WTC11 (cell line): Measurements from ENCODE around the gene PLEKHA5. TPM values are rescaled to one million over a fixed set of nuclear protein-coding genes. Genes with fewer than 3 reads are reported as not detected.

Experiments
- ATAC-seq: fragments of 200-7000 bp; cut with Tn5 transposase; 2 replicates; pipeline ENCODE4 v1.10.0; 2021; ENCODE audit warnings: mild to moderate bottlenecking, moderate library complexity
- CTCF ChIA-PET: fragments of 300-600 bp; sonication (Branson Sonifier 250); formaldehyde crosslinking; loops from one replicate; lab custom pipeline; 2021; ENCODE audit warnings: antibody characterized with exemption; lab: Charles Lee
- POLR2A ChIA-PET: fragments of 350-600 bp; sonication (Branson Sonifier 250); formaldehyde crosslinking; loops from one replicate; lab custom pipeline; 2021; ENCODE audit warnings: antibody characterized with exemption; lab: Charles Lee
- DNase-seq: peaks from one replicate; pipeline ENCODE4 v3.0.0; 2021; ENCODE audit warnings: low spot score
- H3K27ac Mint-ChIP-seq: 2 replicates; pipeline ENCODE4 v1.8.0; 2021; ENCODE audit warnings: mixed read lengths
- H3K27me3 Mint-ChIP-seq: 2 replicates; pipeline ENCODE4 v1.8.0; 2021; ENCODE audit warnings: low read depth, mild to moderate bottlenecking, moderate library complexity, mixed read lengths
- H3K36me3 Mint-ChIP-seq: 2 replicates; pipeline ENCODE4 v1.8.0; 2021; ENCODE audit warnings: mixed read lengths
- H3K4me1 Mint-ChIP-seq: 2 replicates; pipeline ENCODE4 v1.8.0; 2022; ENCODE audit warnings: mixed read lengths
- H3K4me3 Mint-ChIP-seq: 2 replicates; pipeline ENCODE4 v1.8.0; 2021; ENCODE audit warnings: mild to moderate bottlenecking, moderate library complexity, mixed read lengths
- H3K9me3 Mint-ChIP-seq: 2 replicates; pipeline ENCODE4 v1.8.0; 2021; ENCODE audit warnings: mixed read lengths
- ATF6 ChIP-seq: sonication (generic); formaldehyde crosslinking; IDR thresholded peaks from 2 replicates; pipeline ENCODE4 v1.8.1; 2023; ENCODE audit warnings: mild to moderate bottlenecking, missing genetic modification reagents
- ELF4 ChIP-seq: sonication (generic); formaldehyde crosslinking; IDR thresholded peaks from 2 replicates; pipeline ENCODE4 v1.8.1; 2022; ENCODE audit warnings: low read depth, mild to moderate bottlenecking, moderate library complexity, missing genetic modification reagents
- ETV6 ChIP-seq: sonication (generic); formaldehyde crosslinking; IDR thresholded peaks from 2 replicates; pipeline ENCODE4 v1.8.1; 2022; ENCODE audit warnings: mild to moderate bottlenecking, missing genetic modification reagents
- GTF2I ChIP-seq: fragments of 250-450 bp; sonication (Bioruptor Pico); conservative IDR thresholded peaks from 2 replicates; pipeline ENCODE4 v1.4.0; 2021; ENCODE audit warnings: mild to moderate bottlenecking
- MLX ChIP-seq: sonication (generic); formaldehyde crosslinking; IDR thresholded peaks from 2 replicates; pipeline ENCODE4 v1.8.1; 2023; ENCODE audit warnings: mild to moderate bottlenecking, missing genetic modification reagents, moderate library complexity
- NR1H2 ChIP-seq: sonication (generic); formaldehyde crosslinking; IDR thresholded peaks from 2 replicates; pipeline ENCODE4 v1.9.0; 2021; ENCODE audit warnings: mild to moderate bottlenecking, moderate library complexity, missing genetic modification reagents
- NR2C2 ChIP-seq: sonication (generic); formaldehyde crosslinking; IDR thresholded peaks from 2 replicates; pipeline ENCODE4 v1.8.0; 2022; ENCODE audit warnings: mild to moderate bottlenecking, missing genetic modification reagents
- NR3C1 ChIP-seq: sonication (generic); formaldehyde crosslinking; conservative IDR thresholded peaks from 2 replicates; pipeline ENCODE4 v1.8.1; 2023; ENCODE audit warnings: low read depth, mild to moderate bottlenecking, missing genetic modification reagents
- OVOL2 ChIP-seq: fragments of 250-450 bp; sonication (Bioruptor Pico); IDR thresholded peaks from 2 replicates; pipeline ENCODE4 v1.9.0; 2021; ENCODE audit warnings: mild to moderate bottlenecking, borderline replicate concordance
- RORB ChIP-seq: fragments of 250-450 bp; sonication (Bioruptor Pico); IDR thresholded peaks from 2 replicates; pipeline ENCODE4 v1.9.0; 2021; ENCODE audit warnings: mild to moderate bottlenecking
- SMAD4 ChIP-seq: sonication (generic); formaldehyde crosslinking; IDR thresholded peaks from 2 replicates; pipeline ENCODE4 v1.8.0; 2022; ENCODE audit warnings: mild to moderate bottlenecking, missing genetic modification reagents
- TEAD1 ChIP-seq: sonication (generic); formaldehyde crosslinking; IDR thresholded peaks from 2 replicates; pipeline ENCODE4 v1.8.0; 2022; ENCODE audit warnings: mild to moderate bottlenecking, missing genetic modification reagents
- USF1 ChIP-seq: sonication (generic); formaldehyde crosslinking; IDR thresholded peaks from 2 replicates; pipeline ENCODE4 v1.8.0; 2022; ENCODE audit warnings: mild to moderate bottlenecking, missing genetic modification reagents
- ZNF317 ChIP-seq: sonication (generic); formaldehyde crosslinking; IDR thresholded peaks from 2 replicates; pipeline ENCODE4 v1.8.1; 2023; ENCODE audit warnings: low read depth, mild to moderate bottlenecking, moderate library complexity, missing genetic modification reagents, borderline replicate concordance
- ZNF671 ChIP-seq: fragments of 250-450 bp; sonication (Bioruptor Pico); IDR thresholded peaks from 2 replicates; pipeline ENCODE4 v1.8.0; 2021; ENCODE audit warnings: mild to moderate bottlenecking
- total RNA-seq: library from RNA; stranded (reverse); gene quantifications from 3 replicates; pipeline ENCODE4 v1.2.3, GENCODE V29; 2021
- TF ChIP-seq, protein P1 (sequence below): sonication (generic); formaldehyde crosslinking; IDR thresholded peaks from 2 replicates; pipeline ENCODE4 v1.8.0; 2023; ENCODE audit warnings: missing genetic modification reagents, mild to moderate bottlenecking, borderline replicate concordance
- TF ChIP-seq, protein P2 (sequence below): fragments of 250-450 bp; sonication (Bioruptor Pico); IDR thresholded peaks from 2 replicates; pipeline ENCODE4 v1.9.0; 2021; ENCODE audit warnings: mild to moderate bottlenecking, borderline replicate concordance
- TF ChIP-seq, protein P3 (sequence below): sonication (generic); formaldehyde crosslinking; IDR thresholded peaks from 2 replicates; pipeline ENCODE4 v1.8.1; 2022; ENCODE audit warnings: low read depth, missing genetic modification reagents, borderline replicate concordance

Gene PLEKHA5
- total RNA-seq, 1 experiment from 2014 or later, result 61.1 TPM

GRCh38 chr12:19284658-19285057, 155.1 kb downstream of the PLEKHA5 start:
- no peaks in the 10 kb centered on the region for H3K27me3 Mint-ChIP-seq
- no peaks in the 10 kb centered on the region for H3K9me3 Mint-ChIP-seq
- TF ChIP-seq MLX (CRISPR knock-in tag), result no peak
- TF ChIP-seq USF1 (CRISPR knock-in tag), result no peak
- TF ChIP-seq ETV6 (CRISPR knock-in tag), result no peak
- TF ChIP-seq NR2C2, result no peak
- no peak for TF ChIP-seq ZNF317 (CRISPR knock-in tag)
- TF ChIP-seq GTF2I (CRISPR knock-in tag), result no peak
- no peak for TF ChIP-seq OVOL2 (CRISPR knock-in tag)
- no peak for TF ChIP-seq ATF6
- TF ChIP-seq NR3C1, result no peak
- no peak for TF ChIP-seq TEAD1 (CRISPR knock-in tag)
- TF ChIP-seq ELF4 (CRISPR knock-in tag), result no peak
- no peak for TF ChIP-seq ZNF671
- TF ChIP-seq SMAD4, result no peak
- ChIA-PET POLR2A (no interaction called here), CTCF (interaction anchor here (0.6 to 1.4 kb wide), 2 partner anchors 31 to 768 kb away, joined by 3 to 4 read pairs; no protein-coding TSS in a partner anchor)
- DNase-seq, result no peak
- H3K36me3 Mint-ChIP-seq, result peaks cover 31% of the 10 kb centered on the region
- H3K27ac Mint-ChIP-seq, result no peak overlapping the region
- no peak for ATAC-seq
- peaks cover 13% of the 10 kb centered on the region for H3K4me1 Mint-ChIP-seq
- H3K4me3 Mint-ChIP-seq, result no peak overlapping the region

DNA sequence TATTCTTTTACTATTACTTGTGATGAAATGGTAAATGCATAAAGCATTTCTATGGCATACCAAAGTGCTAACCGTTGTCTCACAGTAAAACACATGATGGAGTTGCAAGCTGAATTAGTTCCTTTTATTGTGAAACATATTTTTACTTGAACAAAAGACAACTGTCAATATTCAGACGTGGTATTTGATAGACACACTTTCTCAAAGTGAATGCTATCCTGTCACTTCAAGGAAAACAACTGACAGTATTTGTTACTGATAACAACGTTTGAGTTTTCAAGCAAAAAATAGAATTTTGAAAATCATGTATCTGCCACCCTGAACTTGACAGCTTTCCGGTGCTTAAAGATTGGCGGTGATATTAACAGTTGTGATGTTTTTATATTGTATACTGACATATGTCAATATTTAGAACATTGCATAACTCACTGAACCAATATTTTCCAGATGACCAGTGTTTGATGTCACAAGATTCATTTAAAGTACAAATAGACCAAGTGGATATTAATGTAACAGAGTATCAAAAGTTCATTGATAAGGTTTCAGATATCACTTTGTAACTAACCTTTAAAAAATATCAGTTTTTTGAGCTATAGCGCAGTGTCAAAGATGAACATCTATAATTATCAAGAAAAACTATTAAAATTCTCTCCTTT, 156.4 kb downstream of the PLEKHA5 start:
- Mint-ChIP-seq H3K36me3 (peaks cover 29% of the 10 kb centered on the region), H3K4me1 (peaks cover 13% of the 10 kb centered on the region)
- POLR2A ChIA-PET, result no interaction called here

More for the DNA sequence above, 156.4 kb downstream of the PLEKHA5 start:
- no peaks in the 10 kb centered on the region for H3K9me3 Mint-ChIP-seq
- no peak overlapping the region for H3K27ac Mint-ChIP-seq
- DNase-seq (no peak), ATAC-seq (no peak)
- H3K4me3 Mint-ChIP-seq, result no peak overlapping the region
- no peak for TF ChIP-seq RORB (CRISPR knock-in tag)
- no peak for TF ChIP-seq NR1H2 (CRISPR knock-in tag)
- TF ChIP-seq, protein P1, sequence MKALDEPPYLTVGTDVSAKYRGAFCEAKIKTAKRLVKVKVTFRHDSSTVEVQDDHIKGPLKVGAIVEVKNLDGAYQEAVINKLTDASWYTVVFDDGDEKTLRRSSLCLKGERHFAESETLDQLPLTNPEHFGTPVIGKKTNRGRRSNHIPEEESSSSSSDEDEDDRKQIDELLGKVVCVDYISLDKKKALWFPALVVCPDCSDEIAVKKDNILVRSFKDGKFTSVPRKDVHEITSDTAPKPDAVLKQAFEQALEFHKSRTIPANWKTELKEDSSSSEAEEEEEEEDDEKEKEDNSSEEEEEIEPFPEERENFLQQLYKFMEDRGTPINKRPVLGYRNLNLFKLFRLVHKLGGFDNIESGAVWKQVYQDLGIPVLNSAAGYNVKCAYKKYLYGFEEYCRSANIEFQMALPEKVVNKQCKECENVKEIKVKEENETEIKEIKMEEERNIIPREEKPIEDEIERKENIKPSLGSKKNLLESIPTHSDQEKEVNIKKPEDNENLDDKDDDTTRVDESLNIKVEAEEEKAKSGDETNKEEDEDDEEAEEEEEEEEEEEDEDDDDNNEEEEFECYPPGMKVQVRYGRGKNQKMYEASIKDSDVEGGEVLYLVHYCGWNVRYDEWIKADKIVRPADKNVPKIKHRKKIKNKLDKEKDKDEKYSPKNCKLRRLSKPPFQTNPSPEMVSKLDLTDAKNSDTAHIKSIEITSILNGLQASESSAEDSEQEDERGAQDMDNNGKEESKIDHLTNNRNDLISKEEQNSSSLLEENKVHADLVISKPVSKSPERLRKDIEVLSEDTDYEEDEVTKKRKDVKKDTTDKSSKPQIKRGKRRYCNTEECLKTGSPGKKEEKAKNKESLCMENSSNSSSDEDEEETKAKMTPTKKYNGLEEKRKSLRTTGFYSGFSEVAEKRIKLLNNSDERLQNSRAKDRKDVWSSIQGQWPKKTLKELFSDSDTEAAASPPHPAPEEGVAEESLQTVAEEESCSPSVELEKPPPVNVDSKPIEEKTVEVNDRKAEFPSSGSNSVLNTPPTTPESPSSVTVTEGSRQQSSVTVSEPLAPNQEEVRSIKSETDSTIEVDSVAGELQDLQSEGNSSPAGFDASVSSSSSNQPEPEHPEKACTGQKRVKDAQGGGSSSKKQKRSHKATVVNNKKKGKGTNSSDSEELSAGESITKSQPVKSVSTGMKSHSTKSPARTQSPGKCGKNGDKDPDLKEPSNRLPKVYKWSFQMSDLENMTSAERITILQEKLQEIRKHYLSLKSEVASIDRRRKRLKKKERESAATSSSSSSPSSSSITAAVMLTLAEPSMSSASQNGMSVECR (CRISPR knock-in tag), result no peak
- TF ChIP-seq, protein P2, sequence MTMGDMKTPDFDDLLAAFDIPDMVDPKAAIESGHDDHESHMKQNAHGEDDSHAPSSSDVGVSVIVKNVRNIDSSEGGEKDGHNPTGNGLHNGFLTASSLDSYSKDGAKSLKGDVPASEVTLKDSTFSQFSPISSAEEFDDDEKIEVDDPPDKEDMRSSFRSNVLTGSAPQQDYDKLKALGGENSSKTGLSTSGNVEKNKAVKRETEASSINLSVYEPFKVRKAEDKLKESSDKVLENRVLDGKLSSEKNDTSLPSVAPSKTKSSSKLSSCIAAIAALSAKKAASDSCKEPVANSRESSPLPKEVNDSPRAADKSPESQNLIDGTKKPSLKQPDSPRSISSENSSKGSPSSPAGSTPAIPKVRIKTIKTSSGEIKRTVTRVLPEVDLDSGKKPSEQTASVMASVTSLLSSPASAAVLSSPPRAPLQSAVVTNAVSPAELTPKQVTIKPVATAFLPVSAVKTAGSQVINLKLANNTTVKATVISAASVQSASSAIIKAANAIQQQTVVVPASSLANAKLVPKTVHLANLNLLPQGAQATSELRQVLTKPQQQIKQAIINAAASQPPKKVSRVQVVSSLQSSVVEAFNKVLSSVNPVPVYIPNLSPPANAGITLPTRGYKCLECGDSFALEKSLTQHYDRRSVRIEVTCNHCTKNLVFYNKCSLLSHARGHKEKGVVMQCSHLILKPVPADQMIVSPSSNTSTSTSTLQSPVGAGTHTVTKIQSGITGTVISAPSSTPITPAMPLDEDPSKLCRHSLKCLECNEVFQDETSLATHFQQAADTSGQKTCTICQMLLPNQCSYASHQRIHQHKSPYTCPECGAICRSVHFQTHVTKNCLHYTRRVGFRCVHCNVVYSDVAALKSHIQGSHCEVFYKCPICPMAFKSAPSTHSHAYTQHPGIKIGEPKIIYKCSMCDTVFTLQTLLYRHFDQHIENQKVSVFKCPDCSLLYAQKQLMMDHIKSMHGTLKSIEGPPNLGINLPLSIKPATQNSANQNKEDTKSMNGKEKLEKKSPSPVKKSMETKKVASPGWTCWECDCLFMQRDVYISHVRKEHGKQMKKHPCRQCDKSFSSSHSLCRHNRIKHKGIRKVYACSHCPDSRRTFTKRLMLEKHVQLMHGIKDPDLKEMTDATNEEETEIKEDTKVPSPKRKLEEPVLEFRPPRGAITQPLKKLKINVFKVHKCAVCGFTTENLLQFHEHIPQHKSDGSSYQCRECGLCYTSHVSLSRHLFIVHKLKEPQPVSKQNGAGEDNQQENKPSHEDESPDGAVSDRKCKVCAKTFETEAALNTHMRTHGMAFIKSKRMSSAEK (CRISPR knock-in tag), result no peak
- TF ChIP-seq, protein P3, sequence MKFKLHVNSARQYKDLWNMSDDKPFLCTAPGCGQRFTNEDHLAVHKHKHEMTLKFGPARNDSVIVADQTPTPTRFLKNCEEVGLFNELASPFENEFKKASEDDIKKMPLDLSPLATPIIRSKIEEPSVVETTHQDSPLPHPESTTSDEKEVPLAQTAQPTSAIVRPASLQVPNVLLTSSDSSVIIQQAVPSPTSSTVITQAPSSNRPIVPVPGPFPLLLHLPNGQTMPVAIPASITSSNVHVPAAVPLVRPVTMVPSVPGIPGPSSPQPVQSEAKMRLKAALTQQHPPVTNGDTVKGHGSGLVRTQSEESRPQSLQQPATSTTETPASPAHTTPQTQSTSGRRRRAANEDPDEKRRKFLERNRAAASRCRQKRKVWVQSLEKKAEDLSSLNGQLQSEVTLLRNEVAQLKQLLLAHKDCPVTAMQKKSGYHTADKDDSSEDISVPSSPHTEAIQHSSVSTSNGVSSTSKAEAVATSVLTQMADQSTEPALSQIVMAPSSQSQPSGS (CRISPR knock-in tag), result no peak
- no peaks in the 10 kb centered on the region for H3K27me3 Mint-ChIP-seq
- CTCF ChIA-PET, result interaction anchor here (0.6 kb wide), 1 partner anchor 349 kb away, joined by 3 read pairs; no protein-coding TSS in a partner anchor
